PC-9 (cell line): Measurements from ENCODE around the gene EPDR1. TPM values are rescaled to one million over a fixed set of nuclear protein-coding genes. Genes with fewer than 3 reads are reported as not detected.

Experiments
- BruUV-seq: library from RNA; stranded (reverse); fragments of 400-500 nt; replicated peaks from 2 replicates; lab custom pipeline; 2021; lab: Mats Ljungman, UMichigan
- CTCF ChIA-PET: fragments of 300-600 bp; sonication (Branson Sonifier 250); formaldehyde crosslinking; loops from one replicate; lab custom pipeline; 2022; ENCODE audit warnings: antibody characterized with exemption; lab: Charles Lee
- POLR2A ChIA-PET: fragments of 300-600 bp; sonication (Branson Sonifier 250); formaldehyde crosslinking; loops from one replicate; lab custom pipeline; 2022; ENCODE audit warnings: antibody characterized with exemption; ENCODE audit not compliant: unreplicated experiment; lab: Charles Lee
- DNase-seq, 2 experiments: peaks; one replicate each; pipeline versions ENCODE4 v3.0.0 to v3.0.0-alpha.2; 2015 to 2022; ENCODE audit warnings: mixed read lengths in 1 of 2
- H2AFZ ChIP-seq: fragments of 200-600 bp; sonication (generic); 2 replicates; pipeline ENCODE4 v1.8.1; 2017; ENCODE audit warnings: antibody characterized with exemption
- H3F3A ChIP-seq: fragments of 200-600 bp; sonication (generic); 2 replicates; pipeline ENCODE4 v1.8.1; 2017; ENCODE audit warnings: antibody characterized with exemption, mild to moderate bottlenecking, low read depth; ENCODE audit not compliant: insufficient read depth
- H3K27ac ChIP-seq: fragments of 200-600 bp; sonication (generic); 2 replicates; pipeline ENCODE4 v1.6.1; 2016; ENCODE audit warnings: mixed run types
- H3K27me3 ChIP-seq: fragments of 200-600 bp; sonication (generic); 2 replicates; pipeline ENCODE4 v1.6.1; 2016; ENCODE audit warnings: low read depth, mixed run types; ENCODE audit not compliant: insufficient read depth
- H3K36me3 ChIP-seq: fragments of 200-600 bp; sonication (generic); 2 replicates; pipeline ENCODE4 v1.6.1; 2016; ENCODE audit warnings: low read depth, mixed run types
- H3K4me1 ChIP-seq: fragments of 200-600 bp; sonication (generic); replicated peaks from 2 replicates; pipeline ENCODE4 v1.6.1; 2016; ENCODE audit warnings: mixed run types; ENCODE audit not compliant: insufficient read depth
- H3K4me2 ChIP-seq: fragments of 200-600 bp; sonication (generic); 2 replicates; pipeline ENCODE4 v1.6.1; 2017; ENCODE audit warnings: mixed run types
- H3K4me3 ChIP-seq: fragments of 200-600 bp; sonication (generic); 2 replicates; pipeline ENCODE4 v1.6.1; 2016; ENCODE audit warnings: mixed run types
- H3K79me2 ChIP-seq: fragments of 200-600 bp; sonication (generic); 2 replicates; pipeline ENCODE4 v1.6.1; 2017; ENCODE audit warnings: low read depth, mixed run types
- H3K9me2 ChIP-seq: fragments of 200-600 bp; sonication (generic); 2 replicates; pipeline ENCODE4 v1.8.1; 2017; ENCODE audit warnings: mild to moderate bottlenecking; ENCODE audit not compliant: insufficient read depth
- H3K9me3 ChIP-seq: fragments of 200-600 bp; sonication (generic); 2 replicates; pipeline ENCODE4 v1.8.1; 2016; ENCODE audit warnings: low read depth; ENCODE audit not compliant: insufficient read depth
- H4K20me1 ChIP-seq: fragments of 200-600 bp; sonication (generic); 2 replicates; pipeline ENCODE4 v1.8.1; 2017; ENCODE audit not compliant: insufficient read depth
- EZH2 ChIP-seq: fragments of 200-600 bp; sonication (generic); IDR thresholded peaks from 2 replicates; pipeline ENCODE4 v1.8.0; 2017; ENCODE audit warnings: antibody characterized with exemption, low read depth
- intact Hi-C: fragments of 100-400 bp; cut with micrococcal nuclease; formaldehyde crosslinking; loops from one replicate; pipeline ENCODE4 v1.10.0; 2022; ENCODE audit not compliant: unreplicated experiment
- total RNA-seq: library from RNA; stranded (reverse); gene quantifications from 2 replicates; pipeline ENCODE4 v1.2.3, GENCODE V29; 2021
- TF ChIP-seq, protein P1 (sequence below): fragments of 200-600 bp; sonication (generic); conservative IDR thresholded peaks from 2 replicates; pipeline ENCODE4 v1.6.1; 2017; ENCODE audit warnings: mixed run types, antibody characterized with exemption, mild to moderate bottlenecking, moderate library complexity

The EPDR1 gene
- total RNA-seq, 1 experiment from 2014 or later = 3.3 TPM

DNA sequence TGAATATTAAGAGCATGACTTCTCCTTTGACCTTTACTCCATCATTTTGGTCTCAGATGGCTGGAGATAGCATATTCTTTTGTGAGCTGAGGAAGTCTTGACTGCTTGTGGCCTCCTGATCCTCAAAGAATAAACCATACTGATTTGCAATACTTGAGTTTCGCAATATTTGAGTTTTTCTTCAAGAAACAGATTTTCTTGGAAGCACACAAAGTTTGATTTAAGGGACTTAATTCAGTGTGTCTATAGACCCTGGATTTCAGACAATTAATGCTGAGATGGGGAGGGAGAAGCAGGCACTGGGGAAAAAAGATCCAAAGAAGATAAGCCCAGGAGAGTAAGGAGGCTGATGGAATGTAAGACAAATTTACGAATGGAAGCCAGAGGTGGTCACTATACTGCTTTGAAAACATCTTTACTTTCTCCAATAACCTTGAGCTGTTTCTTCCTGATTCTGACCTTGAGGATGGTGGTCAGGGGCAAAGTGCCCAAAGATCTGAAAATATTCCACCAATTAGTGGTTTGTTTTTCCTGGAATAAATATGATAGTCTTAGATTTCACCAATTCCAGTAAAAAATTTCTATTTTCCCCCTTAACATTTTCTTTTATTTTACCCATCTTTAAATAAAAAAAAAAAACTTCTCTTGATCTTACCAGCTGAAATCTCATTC is 7.5 kb downstream of the EPDR1 start:
- H2AFZ ChIP-seq = no peak overlapping the region
- no peak overlapping the region for H3K4me2 ChIP-seq
- H4K20me1 ChIP-seq = no peaks in the 10 kb centered on the region
- H3K4me1 ChIP-seq = no peaks in the 10 kb centered on the region
- DNase-seq = no peak
- intact Hi-C loops = no loop called here
- H3K36me3 ChIP-seq = no peaks in the 10 kb centered on the region
- no peaks in the 10 kb centered on the region for H3F3A ChIP-seq
- no peaks in the 10 kb centered on the region for H3K9me3 ChIP-seq
- no peak overlapping the region for H3K4me3 ChIP-seq
- POLR2A ChIA-PET = no interaction called here
- H3K79me2 ChIP-seq = no peaks in the 10 kb centered on the region
- 0 out of 2 replicates have a peak, but pooled peaks cover 3% of the 10 kb centered on the region for H3K27me3 ChIP-seq
- TF ChIP-seq EZH2 = no peak
- TF ChIP-seq, protein P1, sequence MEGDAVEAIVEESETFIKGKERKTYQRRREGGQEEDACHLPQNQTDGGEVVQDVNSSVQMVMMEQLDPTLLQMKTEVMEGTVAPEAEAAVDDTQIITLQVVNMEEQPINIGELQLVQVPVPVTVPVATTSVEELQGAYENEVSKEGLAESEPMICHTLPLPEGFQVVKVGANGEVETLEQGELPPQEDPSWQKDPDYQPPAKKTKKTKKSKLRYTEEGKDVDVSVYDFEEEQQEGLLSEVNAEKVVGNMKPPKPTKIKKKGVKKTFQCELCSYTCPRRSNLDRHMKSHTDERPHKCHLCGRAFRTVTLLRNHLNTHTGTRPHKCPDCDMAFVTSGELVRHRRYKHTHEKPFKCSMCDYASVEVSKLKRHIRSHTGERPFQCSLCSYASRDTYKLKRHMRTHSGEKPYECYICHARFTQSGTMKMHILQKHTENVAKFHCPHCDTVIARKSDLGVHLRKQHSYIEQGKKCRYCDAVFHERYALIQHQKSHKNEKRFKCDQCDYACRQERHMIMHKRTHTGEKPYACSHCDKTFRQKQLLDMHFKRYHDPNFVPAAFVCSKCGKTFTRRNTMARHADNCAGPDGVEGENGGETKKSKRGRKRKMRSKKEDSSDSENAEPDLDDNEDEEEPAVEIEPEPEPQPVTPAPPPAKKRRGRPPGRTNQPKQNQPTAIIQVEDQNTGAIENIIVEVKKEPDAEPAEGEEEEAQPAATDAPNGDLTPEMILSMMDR = no peak
- BruUV-seq = no TSS peak
- no peak overlapping the region for H3K27ac ChIP-seq
- CTCF ChIA-PET = no interaction called here
- no peaks in the 10 kb centered on the region for H3K9me2 ChIP-seq

DNA sequence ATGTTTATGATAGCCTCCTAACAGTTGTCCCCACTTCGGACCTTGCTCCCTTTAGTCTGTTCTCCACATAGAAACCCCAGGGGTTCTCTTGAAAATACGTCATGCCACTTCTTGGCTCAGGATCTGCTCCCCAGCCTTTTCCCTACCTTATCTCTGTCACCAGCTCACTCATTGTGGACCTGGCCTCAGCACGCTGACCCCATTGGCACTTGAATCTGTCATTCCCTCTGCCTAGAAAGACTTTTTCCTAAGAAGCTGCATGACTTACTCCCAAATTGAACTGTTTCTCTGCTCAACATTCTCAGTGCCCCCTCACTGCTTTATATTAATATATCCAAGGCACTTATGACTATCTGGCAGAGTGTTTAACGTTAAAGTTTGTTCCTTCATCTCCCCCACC is 8.4 kb downstream of the EPDR1 start:
- no peak for DNase-seq
- Histone ChIP-seq H3K9me3 (no peaks in the 10 kb centered on the region), H3F3A (no peaks in the 10 kb centered on the region), H3K27me3 (0 out of 2 replicates have a peak, but pooled peaks cover 6% of the 10 kb centered on the region), H2AFZ (no peak overlapping the region), H3K79me2 (no peaks in the 10 kb centered on the region), H3K36me3 (no peaks in the 10 kb centered on the region), H4K20me1 (no peaks in the 10 kb centered on the region), H3K4me2 (no peak overlapping the region), H3K27ac (no peak overlapping the region), H3K4me3 (no peak overlapping the region), H3K4me1 (no peaks in the 10 kb centered on the region), H3K9me2 (no peaks in the 10 kb centered on the region)
- CTCF ChIA-PET = no interaction called here
- intact Hi-C loops = no loop called here
- POLR2A ChIA-PET = no interaction called here
- TF ChIP-seq, protein P1 = no peak
- no peak for TF ChIP-seq EZH2
- BruUV-seq = no TSS peak

DNA sequence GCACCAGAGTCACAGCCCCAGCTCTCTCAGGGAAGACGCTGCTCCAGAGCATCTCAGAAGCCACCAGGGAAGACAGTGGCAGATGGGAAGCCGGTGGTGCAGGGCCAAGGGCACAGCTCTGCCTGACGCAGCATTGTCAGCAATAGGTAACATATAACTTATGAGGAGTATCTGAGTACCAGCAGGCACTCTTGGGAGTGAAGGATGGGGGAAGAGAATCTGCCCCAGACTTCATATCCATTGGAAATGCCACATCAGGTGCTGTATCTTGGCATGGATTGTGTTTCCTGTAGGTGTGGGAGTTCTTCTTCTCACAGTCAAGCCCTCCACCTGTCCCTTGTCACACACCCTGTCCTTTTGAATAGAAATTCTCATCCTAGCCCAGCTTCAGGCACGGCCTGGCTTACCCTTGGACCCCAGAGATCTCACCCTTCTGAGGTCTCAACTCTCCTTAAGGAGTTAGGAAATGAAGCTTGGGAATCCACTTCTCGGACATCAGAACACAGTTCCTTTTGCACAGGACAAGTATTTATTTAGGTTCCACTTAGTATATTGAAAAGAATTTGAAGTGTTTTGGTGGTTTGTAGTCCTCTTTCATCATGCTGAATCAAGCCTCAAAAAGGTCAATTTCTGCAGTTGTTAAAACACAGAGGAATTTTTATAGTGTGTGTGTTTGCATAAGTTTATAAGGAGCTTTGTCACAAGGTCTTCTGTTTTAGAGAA is 9.9 kb downstream of the EPDR1 start:
- TF ChIP-seq EZH2 = no peak
- TF ChIP-seq, protein P1 = no peak
- BruUV-seq = no TSS peak

More for the DNA sequence above, 9.9 kb downstream of the EPDR1 start:
- no peaks in the 10 kb centered on the region for H3K79me2 ChIP-seq
- 0 out of 2 replicates have a peak, but pooled peaks cover 6% of the 10 kb centered on the region for H3K27me3 ChIP-seq
- no peak overlapping the region for H2AFZ ChIP-seq
- ChIA-PET POLR2A (no interaction called here), CTCF (no interaction called here)
- no peaks in the 10 kb centered on the region for H3K9me3 ChIP-seq
- H4K20me1 ChIP-seq = no peaks in the 10 kb centered on the region
- no peak overlapping the region for H3K4me2 ChIP-seq
- intact Hi-C loops = no loop called here
- H3K27ac ChIP-seq = no peak overlapping the region
- no peaks in the 10 kb centered on the region for H3F3A ChIP-seq
- no peak overlapping the region for H3K4me3 ChIP-seq
- DNase-seq = no peak
- H3K4me1 ChIP-seq = no peaks in the 10 kb centered on the region
- no peaks in the 10 kb centered on the region for H3K9me2 ChIP-seq
- no peaks in the 10 kb centered on the region for H3K36me3 ChIP-seq
